Measurements from ENCODE around the gene POU2F3. TPM values are rescaled to one million over a fixed set of nuclear protein-coding genes. Genes with fewer than 3 reads are reported as not detected.

Gene POU2F3
- polyA plus RNA-seq, 1 donor (not counting 4 experiments of a cell fraction or from before 2014, with no cell fraction given), result 0.96 TPM

- Histone ChIP-seq H3K9me1 (ENCODE audit: control insufficient read depth, extremely low read depth, insufficient read depth, low read length) (no peaks in the 10 kb centered on the region), H3K4me3 (ENCODE audit: control insufficient read depth in 2 of 3, extremely low read depth in 1 of 3, insufficient read depth in 2 of 3, low read depth in 1 of 3, low read length in 3 of 3) (no peak overlapping the region), H3K36me3 (ENCODE audit: control insufficient read depth in 2 of 2, extremely low read depth in 1 of 2, insufficient read depth in 2 of 2, low read length in 2 of 2) (no peaks in the 10 kb centered on the region), H2AFZ (ENCODE audit: control insufficient read depth, low read length) (no peak overlapping the region), H3K9me3 (ENCODE audit: control insufficient read depth, low read depth, low read length) (no peaks in the 10 kb centered on the region), H3K4me2 (ENCODE audit: control insufficient read depth, extremely low read depth, insufficient read depth, low read depth, low read length) (no peak overlapping the region), H3K4me1 (ENCODE audit: control insufficient read depth, extremely low read depth, insufficient read depth, low read length) (no peaks in the 10 kb centered on the region), H3K27ac (ENCODE audit: control insufficient read depth, insufficient read depth, low read length) (no peak overlapping the region), H3K79me2 (ENCODE audit: control insufficient read depth, insufficient read depth, low read length) (no peaks in the 10 kb centered on the region), H3K27me3 (ENCODE audit: control insufficient read depth, extremely low read depth, insufficient read depth, low read length) (peaks cover 24% of the 10 kb centered on the region), H3K9ac (ENCODE audit: control insufficient read depth, extremely low read depth, insufficient read depth, low read length) (no peak overlapping the region), H4K20me1 (ENCODE audit: control insufficient read depth, extremely low read depth, insufficient read depth, low read length) (no peaks in the 10 kb centered on the region)
- dilution Hi-C loops (cut with MboI; ENCODE audit: extremely low pct_ligation_motif_present, low sequenced_read_pairs), result no loop called here
- no peak for TF ChIP-seq CTCF (optimal IDR thresholded peaks at IDR 0.05 in 1 of 3, IDR thresholded peaks at IDR 0.05 in 1 of 3, conservative IDR thresholded peaks at IDR 0.05 in 1 of 3; ENCODE audit: extremely low read depth in 1 of 3, insufficient read depth in 2 of 3, low read length in 3 of 3)
- TF ChIP-seq EZH2 (IDR thresholded peaks at IDR 0.05; ENCODE audit: low read length), result no peak
- no peak for DNase-seq (ENCODE audit: low read depth, low spot score)
- no peak for FAIRE-seq
Measured at GRCh38 chr11:120261931-120262330, 22.0 kb downstream of the POU2F3 start.

GRCh38 chr11:120267319-120267718 lies 27.4 kb downstream of the POU2F3 start:
- TF ChIP-seq CTCF (optimal IDR thresholded peaks at IDR 0.05 in 1 of 3, IDR thresholded peaks at IDR 0.05 in 1 of 3, conservative IDR thresholded peaks at IDR 0.05 in 1 of 3; ENCODE audit: extremely low read depth in 1 of 3, insufficient read depth in 2 of 3, low read length in 3 of 3) (no peak), EZH2 (IDR thresholded peaks at IDR 0.05; ENCODE audit: low read length) (no peak)
- Histone ChIP-seq H3K4me2 (ENCODE audit: control insufficient read depth, extremely low read depth, insufficient read depth, low read depth, low read length) (no peak overlapping the region), H4K20me1 (ENCODE audit: control insufficient read depth, extremely low read depth, insufficient read depth, low read length) (no peaks in the 10 kb centered on the region), H3K27ac (ENCODE audit: control insufficient read depth, insufficient read depth, low read length) (no peak overlapping the region), H3K4me1 (ENCODE audit: control insufficient read depth, extremely low read depth, insufficient read depth, low read length) (peaks cover 15% of the 10 kb centered on the region), H3K79me2 (ENCODE audit: control insufficient read depth, insufficient read depth, low read length) (no peaks in the 10 kb centered on the region), H3K9me1 (ENCODE audit: control insufficient read depth, extremely low read depth, insufficient read depth, low read length) (no peaks in the 10 kb centered on the region), H3K27me3 (ENCODE audit: control insufficient read depth, extremely low read depth, insufficient read depth, low read length) (peaks cover 12% of the 10 kb centered on the region), H3K4me3 (ENCODE audit: control insufficient read depth in 2 of 3, extremely low read depth in 1 of 3, insufficient read depth in 2 of 3, low read depth in 1 of 3, low read length in 3 of 3) (no peak overlapping the region), H3K9me3 (ENCODE audit: control insufficient read depth, low read depth, low read length) (no peaks in the 10 kb centered on the region), H2AFZ (ENCODE audit: control insufficient read depth, low read length) (no peak overlapping the region), H3K9ac (ENCODE audit: control insufficient read depth, extremely low read depth, insufficient read depth, low read length) (no peak overlapping the region), H3K36me3 (ENCODE audit: control insufficient read depth in 2 of 2, extremely low read depth in 1 of 2, insufficient read depth in 2 of 2, low read length in 2 of 2) (no peaks in the 10 kb centered on the region)
- DNase-seq (ENCODE audit: low read depth, low spot score) (no peak), FAIRE-seq (no peak)
- dilution Hi-C loops (cut with MboI; ENCODE audit: extremely low pct_ligation_motif_present, low sequenced_read_pairs), result no loop called here

Data from keratinocyte (primary cell).